Stomach (tissue), 9 donors: Measurements from ENCODE around the gene EXOSC7. TPM values are rescaled to one million over a fixed set of nuclear protein-coding genes. Genes with fewer than 3 reads are reported as not detected.

Experiments
- DNase-seq, 2 donors: peaks; one replicate each; pipeline versions ENCODE4 v3.0.0 to v3.0.0-alpha.2; 2013 to 2019
- H3K27ac ChIP-seq, 5 donors: fragments of 200-600 bp in 4 of 5; sonication (generic) in 4 of 5; one replicate each; pipeline ENCODE4 v1.5.1; 2013 to 2019; ENCODE audit warnings: mild to moderate bottlenecking in 1 of 5, moderate library complexity in 1 of 5
- H3K27me3 ChIP-seq, 3 donors: fragments of 200-600 bp; sonication (generic); one replicate each; pipeline ENCODE4 v1.5.1; 2017 to 2019; ENCODE audit warnings: mixed run types in 1 of 3
- H3K36me3 ChIP-seq, 4 donors: fragments of 200-600 bp; sonication (generic); 1 replicate in 3 of 4; 2 replicates in 1 of 4; pipeline ENCODE4 v1.5.1; 2016 to 2019
- H3K4me1 ChIP-seq, 4 donors: fragments of 200-600 bp; sonication (generic); one replicate each; pipeline ENCODE4 v1.5.1; 2016 to 2019
- H3K4me3 ChIP-seq, 4 donors: fragments of 200-600 bp; sonication (generic) in 3 of 4; one replicate each; pipeline ENCODE4 v1.5.1; 2016 to 2019; ENCODE audit warnings: mild to moderate bottlenecking in 1 of 4
- H3K9me3 ChIP-seq, 4 donors: fragments of 200-600 bp; sonication (generic); one replicate each; pipeline ENCODE4 v1.5.1; 2016 to 2019
- CTCF ChIP-seq, 7 experiments: fragments of 450-650 bp in 4 of 7; fragments of 200-600 bp in 3 of 7; sonication (generic) in 3 of 7; IDR thresholded peaks; one replicate each; pipeline ENCODE4 v1.5.1; 2016 to 2019; ENCODE audit warnings: antibody characterized with exemption in 7 of 7, control low read depth in 2 of 7, mild to moderate bottlenecking in 1 of 7
- EP300 ChIP-seq: sonication (generic); formaldehyde crosslinking; IDR thresholded peaks from one replicate; pipeline ENCODE4 v1.6.1; 2017; ENCODE audit warnings: antibody characterized with exemption
- POLR2A ChIP-seq, 4 donors: fragments of 450-650 bp; IDR thresholded peaks; one replicate each; pipeline ENCODE4 v1.6.1; 2016; ENCODE audit warnings: antibody characterized with exemption in 4 of 4, control low read depth in 2 of 4, mild to moderate bottlenecking in 1 of 4, moderate library complexity in 1 of 4
- POLR2AphosphoS5 ChIP-seq, 3 donors: sonication (generic); formaldehyde crosslinking; IDR thresholded peaks; one replicate each; pipeline ENCODE4 v1.6.1; 2016; ENCODE audit warnings: antibody characterized with exemption in 3 of 3
- WGBS, 5 donors: extraction: QIAGEN DNeasy Blood & Tissue Kit in 3 of 5; methylation state at CpG; one replicate each; pipeline versions ENCODE4 v1.1.5 to v1.1.7; 2013 to 2018; 5-methylcytosine and 5-hydroxymethylcytosine counted together
- intact Hi-C: fragments of 100-400 bp; cut with DNase I; formaldehyde crosslinking; loops from one replicate; pipeline ENCODE4 v1.15.1; 2023; ENCODE audit warnings: low total_unique reads
- polyA plus RNA-seq, 3 donors: library from polyadenylated mRNA; stranded (reverse); fragments of 200-250 nt; gene quantifications; one replicate each; pipeline ENCODE4 v1.2.3, GENCODE V29; 2013
- total RNA-seq, 5 donors: library from RNA; depleted of rRNA; stranded (reverse); fragments of >200 nt; gene quantifications; one replicate each; pipeline versions ENCODE4 v1.1.0 to v1.2.3, GENCODE V29; 2014 to 2016
- donor health status: healthy with polysubstance abuse.
- donor health status: Bipolar disorder and iron deficiency.
- donor health status: healthy.

EXOSC7 gene
- total and polyA plus RNA-seq, 8 donors, result 29.5 to 57.4 (median 42.6) TPM

- intact Hi-C loops, result loop anchor here (10.0 kb wide), 1 partner anchor 459 kb away; no protein-coding TSS in a partner anchor
- 22 to 34% (median 29%) methylated on average over 25 to 64 of the region's 64 CpGs for WGBS, 5 donors
- no peaks in the 10 kb centered on the region for H3K9me3 ChIP-seq
- peak overlapping the region in 4 of 5 donors; percentile 20 to 71 (median 70) for H3K27ac ChIP-seq
- H3K4me1 ChIP-seq, result peaks cover 17 to 43% (median 33%) of the 10 kb centered on the region in 4 donors
- peak overlapping the region; percentile 35 to 49 (median 36) for H3K4me3 ChIP-seq
- no peaks in the 10 kb centered on the region for H3K36me3 ChIP-seq
- H3K27me3 ChIP-seq, result peaks cover 0 to 8% (median 0%) of the 10 kb centered on the region in 3 donors
- peak in 1 of 2 donors; percentile 72 for DNase-seq
- TF ChIP-seq EP300, result no peak
- no peak for TF ChIP-seq POLR2A (IDR thresholded peaks at IDR 0.05)
- no peak for TF ChIP-seq CTCF (IDR thresholded peaks at IDR 0.05)
- no peak for TF ChIP-seq POLR2AphosphoS5 (IDR thresholded peaks at IDR 0.05)
These were observed 59.6 kb downstream of the EXOSC7 start for GRCh38 chr3:45035441-45036301.

- TF ChIP-seq POLR2A (IDR thresholded peaks at IDR 0.05) (no peak), POLR2AphosphoS5 (IDR thresholded peaks at IDR 0.05) (peak; percentile 18 to 89 (median 62)), CTCF (IDR thresholded peaks at IDR 0.05) (peak in 6 of 7 experiments; percentile 33 to 99 (median 91)), EP300 (no peak)
- WGBS, 5 donors, result 1 to 11% (median 3%) methylated on average over 11 of the region's 11 CpGs
These were observed 61.8 kb downstream of the EXOSC7 start for GRCh38 chr3:45037720-45038455.

GRCh38 chr3:45041666-45042065 is 65.6 kb downstream of the EXOSC7 start:
- peak overlapping the region in 1 of 5 donors; percentile 18 for H3K27ac ChIP-seq
- H3K9me3 ChIP-seq, result no peaks in the 10 kb centered on the region
- no peaks in the 10 kb centered on the region for H3K36me3 ChIP-seq
- no peak for DNase-seq
- intact Hi-C loops, result no loop called here
- no peak overlapping the region for H3K4me3 ChIP-seq
- TF ChIP-seq CTCF (IDR thresholded peaks at IDR 0.05) (no peak), POLR2A (IDR thresholded peaks at IDR 0.05) (no peak), POLR2AphosphoS5 (IDR thresholded peaks at IDR 0.05) (no peak), EP300 (no peak)
- H3K4me1 ChIP-seq, result peaks cover 0 to 37% (median 24%) of the 10 kb centered on the region in 4 donors
- WGBS, 5 donors, result 58 to 86% (median 74%) methylated on average over 2 of the region's 2 CpGs
- peaks cover 0 to 2% (median 0%) of the 10 kb centered on the region in 3 donors for H3K27me3 ChIP-seq

More at GRCh38 chr3:45037720-45038455, 61.8 kb downstream of the EXOSC7 start:
- intact Hi-C loops, result loop anchor here (10.0 kb wide), 1 partner anchor 457 kb away; no protein-coding TSS in a partner anchor
- Histone ChIP-seq H3K27ac (peak overlapping the region in 1 of 5 donors; percentile 71), H3K9me3 (no peaks in the 10 kb centered on the region), H3K4me1 (peaks cover 25 to 61% (median 42%) of the 10 kb centered on the region in 4 donors), H3K36me3 (no peaks in the 10 kb centered on the region), H3K4me3 (peak overlapping the region in 1 of 4 donors; percentile 6), H3K27me3 (peaks cover 0 to 8% (median 0%) of the 10 kb centered on the region in 3 donors)
- DNase-seq, result peak; percentile 94 to 97

- intact Hi-C loops, result no loop called here
These were observed 66.1 kb downstream of the EXOSC7 start for GRCh38 chr3:45042162-45042561.

More at GRCh38 chr3:45042162-45042561, 66.1 kb downstream of the EXOSC7 start:
- Histone ChIP-seq H3K27ac (peak overlapping the region in 2 of 5 donors; percentile 18 to 39), H3K4me3 (no peak overlapping the region), H3K27me3 (no peaks in the 10 kb centered on the region), H3K4me1 (peaks cover 0 to 33% (median 22%) of the 10 kb centered on the region in 4 donors), H3K36me3 (no peaks in the 10 kb centered on the region), H3K9me3 (no peaks in the 10 kb centered on the region)
- TF ChIP-seq POLR2A (IDR thresholded peaks at IDR 0.05) (no peak), EP300 (no peak), POLR2AphosphoS5 (IDR thresholded peaks at IDR 0.05) (no peak), CTCF (IDR thresholded peaks at IDR 0.05) (no peak)
- WGBS, 5 donors, result 31 to 57% (median 38%) methylated on average over 3 of the region's 3 CpGs
- DNase-seq, result peak in 1 of 2 donors; percentile 39
